Subcutaneous abdominal adipose tissue (tissue), 5 donors: Measurements from ENCODE around the gene CCDC141.

Experiments used
- H3K27ac ChIP-seq: one replicate; pipeline ENCODE4 v1.7.0; 2013; ENCODE audit warnings: low read depth, mild to moderate bottlenecking, inconsistent platforms, low read length, moderate library complexity
- H3K27me3 ChIP-seq, 5 donors: one replicate each; pipeline ENCODE4 v1.7.0; 2013; ENCODE audit warnings: low read length in 5 of 5, inconsistent platforms in 1 of 5; ENCODE audit not compliant: control insufficient read depth in 5 of 5, insufficient read depth in 4 of 5
- H3K36me3 ChIP-seq, 5 donors: one replicate each; pipeline ENCODE4 v1.7.0; 2013; ENCODE audit warnings: low read length in 5 of 5; ENCODE audit not compliant: control insufficient read depth in 5 of 5, insufficient read depth in 5 of 5
- H3K4me1 ChIP-seq, 5 donors: one replicate each; pipeline ENCODE4 v1.7.0; 2013; ENCODE audit warnings: low read length in 5 of 5, mild to moderate bottlenecking in 3 of 5, moderate library complexity in 1 of 5; ENCODE audit not compliant: control insufficient read depth in 5 of 5, insufficient read depth in 5 of 5
- H3K4me3 ChIP-seq, 5 donors: one replicate each; pipeline ENCODE4 v1.7.0; 2013; ENCODE audit warnings: low read length in 5 of 5, low read depth in 1 of 5
- H3K9ac ChIP-seq, 5 donors: one replicate each; pipeline ENCODE4 v1.7.0; 2013; ENCODE audit warnings: low read length in 5 of 5, mild to moderate bottlenecking in 4 of 5, moderate library complexity in 3 of 5
- H3K9me3 ChIP-seq, 5 donors: one replicate each; pipeline ENCODE4 v1.7.0; 2013; ENCODE audit warnings: low read length in 5 of 5; ENCODE audit not compliant: control insufficient read depth in 5 of 5
- donor health status: healthy.
- donor health status: healthy.
- donor health status: healthy.
- donor health status: healthy.
- donor health status: healthy.

Gene CCDC141

DNA sequence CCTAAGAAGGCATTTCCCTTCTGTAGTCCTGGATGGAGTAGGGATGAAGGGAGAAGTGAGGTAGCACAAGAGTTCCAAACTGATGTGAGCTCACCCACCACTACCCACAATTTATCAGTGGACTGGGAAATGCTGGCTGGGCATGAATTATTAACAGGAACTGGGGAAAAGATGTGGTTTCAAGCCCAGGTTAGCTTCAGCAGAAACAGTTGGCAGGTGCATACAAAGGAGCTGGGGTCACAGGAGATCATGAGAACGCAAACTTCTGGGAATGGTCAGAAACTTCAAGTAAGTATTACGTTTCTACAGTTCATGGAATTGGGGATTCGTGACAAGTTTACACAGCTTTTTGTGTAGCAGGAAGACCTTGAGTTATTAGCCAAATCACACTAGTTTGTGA is 5.4 kb downstream of the CCDC141 start:
- Histone ChIP-seq H3K9ac (no peak overlapping the region), H3K9me3 (peaks cover 0 to 3% (median 0%) of the 10 kb centered on the region in 5 donors), H3K4me1 (peaks cover 0 to 14% (median 5%) of the 10 kb centered on the region in 5 donors), H3K27me3 (no peaks in the 10 kb centered on the region), H3K36me3 (no peaks in the 10 kb centered on the region), H3K27ac (no peak overlapping the region), H3K4me3 (no peak overlapping the region)

- Histone ChIP-seq H3K9me3 (peaks cover 0 to 3% (median 0%) of the 10 kb centered on the region in 5 donors), H3K4me3 (no peak overlapping the region), H3K27me3 (no peaks in the 10 kb centered on the region), H3K36me3 (no peaks in the 10 kb centered on the region), H3K4me1 (no peaks in the 10 kb centered on the region), H3K27ac (no peak overlapping the region), H3K9ac (no peak overlapping the region)
Observed at GRCh38 chr2:179037807-179038206, 12.1 kb downstream of the CCDC141 start.

GRCh38 chr2:179036353-179036905 is 13.5 kb downstream of the CCDC141 start:
- peaks cover 0 to 9% (median 0%) of the 10 kb centered on the region in 5 donors for H3K4me1 ChIP-seq
- H3K4me3 ChIP-seq = no peak overlapping the region
- no peak overlapping the region for H3K9ac ChIP-seq
- H3K27ac ChIP-seq = no peak overlapping the region
- H3K36me3 ChIP-seq = no peaks in the 10 kb centered on the region
- H3K9me3 ChIP-seq = peaks cover 0 to 3% (median 0%) of the 10 kb centered on the region in 5 donors
- H3K27me3 ChIP-seq = no peaks in the 10 kb centered on the region

- peaks cover 0 to 9% (median 0%) of the 10 kb centered on the region in 5 donors for H3K4me1 ChIP-seq
- H3K27ac ChIP-seq = no peak overlapping the region
- H3K9me3 ChIP-seq = peaks cover 0 to 3% (median 0%) of the 10 kb centered on the region in 5 donors
- H3K4me3 ChIP-seq = peak overlapping the region in 4 of 5 donors; percentile 10 to 51 (median 42)
- H3K9ac ChIP-seq = peak overlapping the region in 1 of 5 donors; percentile 65
- H3K36me3 ChIP-seq = no peaks in the 10 kb centered on the region
- no peaks in the 10 kb centered on the region for H3K27me3 ChIP-seq
Observed at GRCh38 chr2:179031731-179032408, 18.1 kb downstream of the CCDC141 start.

DNA sequence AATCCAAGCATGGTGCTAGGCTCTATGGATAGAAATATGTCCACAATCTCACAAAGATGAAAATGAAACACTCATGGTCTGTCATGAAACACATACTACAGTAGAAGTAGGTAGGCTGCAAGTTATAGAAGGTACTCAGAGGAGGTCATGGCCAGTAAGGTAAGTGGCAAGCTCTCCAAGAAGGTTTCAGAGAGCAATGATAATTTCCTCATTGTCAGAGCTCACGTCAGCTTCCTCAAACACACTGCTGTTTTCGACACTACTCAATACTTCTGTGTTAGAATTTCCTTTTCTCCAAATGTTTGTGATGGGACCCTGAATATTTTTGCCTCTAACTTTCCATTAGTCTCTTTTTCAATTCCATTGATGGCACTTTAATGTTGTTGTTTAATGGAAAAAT is 25.5 kb downstream of the CCDC141 start:
- H3K4me1 ChIP-seq = no peaks in the 10 kb centered on the region
- H3K4me3 ChIP-seq = no peak overlapping the region
- no peaks in the 10 kb centered on the region for H3K9me3 ChIP-seq
- no peak overlapping the region for H3K27ac ChIP-seq
- no peak overlapping the region for H3K9ac ChIP-seq
- no peaks in the 10 kb centered on the region for H3K27me3 ChIP-seq
- no peaks in the 10 kb centered on the region for H3K36me3 ChIP-seq

DNA sequence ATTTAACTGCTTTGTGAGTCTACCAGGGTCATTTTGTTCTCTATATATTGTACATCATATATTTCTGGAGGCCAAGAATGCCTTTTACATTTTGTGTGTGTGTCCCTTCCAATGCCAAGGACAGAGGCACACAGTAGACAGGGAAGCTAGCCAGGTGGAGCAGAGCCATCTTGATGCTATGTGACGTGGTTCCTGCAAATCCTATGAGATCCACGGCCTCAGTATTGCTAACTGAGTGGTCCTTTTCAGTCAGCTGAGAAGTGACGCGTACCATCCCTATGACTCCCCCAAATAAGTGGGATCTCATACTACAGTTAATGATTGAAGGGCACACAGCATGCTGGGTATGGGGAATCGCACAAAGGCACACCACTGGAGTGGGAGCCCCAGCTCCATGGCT is 27.3 kb downstream of the CCDC141 start:
- Histone ChIP-seq H3K27ac (no peak overlapping the region), H3K4me1 (no peaks in the 10 kb centered on the region), H3K4me3 (no peak overlapping the region), H3K9ac (no peak overlapping the region), H3K27me3 (no peaks in the 10 kb centered on the region), H3K9me3 (no peaks in the 10 kb centered on the region), H3K36me3 (no peaks in the 10 kb centered on the region)

DNA sequence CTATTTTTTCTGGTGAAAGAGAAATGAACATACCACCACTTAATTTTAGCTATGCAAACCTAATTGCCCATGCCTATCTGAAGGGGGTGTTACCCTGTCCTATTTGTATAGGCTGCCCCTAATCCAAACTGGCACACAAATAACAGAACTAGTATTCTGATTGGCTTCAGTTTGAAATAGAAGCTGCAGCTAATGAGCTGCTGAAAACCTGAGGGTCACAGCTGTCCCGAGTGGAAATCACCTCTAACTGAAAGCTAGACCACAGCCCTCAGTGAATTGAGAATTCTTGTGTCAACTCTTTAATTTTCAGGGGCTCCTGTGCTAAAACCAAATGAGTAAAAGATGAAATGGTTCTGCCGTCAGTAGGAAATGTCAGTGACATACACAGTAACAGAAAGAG is 28.7 kb downstream of the CCDC141 start:
- no peaks in the 10 kb centered on the region for H3K9me3 ChIP-seq
- H3K27me3 ChIP-seq = no peaks in the 10 kb centered on the region
- no peak overlapping the region for H3K9ac ChIP-seq
- no peak overlapping the region for H3K27ac ChIP-seq
- H3K36me3 ChIP-seq = no peaks in the 10 kb centered on the region
- H3K4me3 ChIP-seq = no peak overlapping the region
- no peaks in the 10 kb centered on the region for H3K4me1 ChIP-seq

DNA sequence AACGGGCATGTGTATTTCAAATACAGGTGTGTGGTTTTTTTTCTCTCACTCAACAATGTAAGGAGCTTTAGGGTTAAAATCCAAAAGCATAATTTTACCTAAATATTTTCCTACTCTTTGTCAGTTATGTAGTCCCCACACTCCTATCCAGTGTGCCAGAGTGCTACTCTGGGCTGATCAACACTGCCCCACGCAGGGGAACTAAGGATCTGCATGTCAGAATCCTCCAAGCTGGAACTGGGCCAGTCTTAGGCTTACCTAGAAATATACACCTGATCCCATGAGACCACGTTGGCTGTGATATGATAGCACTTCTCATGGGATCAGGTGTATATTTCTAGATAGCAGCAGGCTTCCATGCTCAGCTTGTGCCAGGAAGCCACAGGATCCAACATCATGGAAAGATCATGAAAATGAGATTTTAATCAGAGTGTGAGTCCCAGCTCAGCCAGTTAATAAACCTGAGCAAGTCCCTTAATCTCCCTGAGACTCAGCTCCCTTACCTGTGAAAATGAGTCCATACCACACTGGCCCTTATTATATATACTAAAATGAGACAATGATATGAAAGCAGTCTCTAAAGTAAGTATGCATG is 29.7 kb downstream of the CCDC141 start:
- H3K4me3 ChIP-seq = no peak overlapping the region
- H3K9me3 ChIP-seq = no peaks in the 10 kb centered on the region
- H3K27ac ChIP-seq = no peak overlapping the region
- no peaks in the 10 kb centered on the region for H3K36me3 ChIP-seq
- no peak overlapping the region for H3K9ac ChIP-seq
- H3K27me3 ChIP-seq = no peaks in the 10 kb centered on the region
- no peaks in the 10 kb centered on the region for H3K4me1 ChIP-seq

GRCh38 chr2:179019260-179019659 is 30.7 kb downstream of the CCDC141 start:
- Histone ChIP-seq H3K27ac (no peak overlapping the region), H3K27me3 (no peaks in the 10 kb centered on the region), H3K9me3 (no peaks in the 10 kb centered on the region), H3K9ac (no peak overlapping the region), H3K36me3 (no peaks in the 10 kb centered on the region), H3K4me3 (no peak overlapping the region), H3K4me1 (no peaks in the 10 kb centered on the region)

- Histone ChIP-seq H3K9ac (no peak overlapping the region), H3K27ac (no peak overlapping the region), H3K4me3 (no peak overlapping the region), H3K9me3 (no peaks in the 10 kb centered on the region), H3K36me3 (no peaks in the 10 kb centered on the region), H3K4me1 (no peaks in the 10 kb centered on the region), H3K27me3 (no peaks in the 10 kb centered on the region)
Observed at GRCh38 chr2:179017773-179018357, 32.1 kb downstream of the CCDC141 start.
